ENCODE measurements around the gene PDXDC1.
"Not testable (repeated sequence)": the region's sequence is repeated elsewhere in the genome, so short reads cannot be mapped to it uniquely, and the experiment has no call there.

PDXDC1 gene

GRCh38 chr16:15163055-15163454 lies 188.2 kb downstream of the PDXDC1 start:
- DNase-seq (ENCODE audit: low spot score), result not testable (repeated sequence)

GRCh38 chr16:15166177-15166576 lies 191.4 kb downstream of the PDXDC1 start:
- DNase-seq (ENCODE audit: low spot score), result not testable (repeated sequence)

GRCh38 chr16:15168303-15168702 lies 193.5 kb downstream of the PDXDC1 start:
- DNase-seq (ENCODE audit: low spot score), result not testable (repeated sequence)

- not testable (repeated sequence) for DNase-seq (ENCODE audit: low spot score)
These were observed 194.3 kb downstream of the PDXDC1 start for GRCh38 chr16:15168953-15169652.

GRCh38 chr16:15179909-15180308 lies 205.1 kb downstream of the PDXDC1 start:
- DNase-seq (ENCODE audit: low spot score), result not testable (repeated sequence)

GRCh38 chr16:15180946-15181345 lies 206.1 kb downstream of the PDXDC1 start:
- DNase-seq (ENCODE audit: low spot score), result not testable (repeated sequence)

- DNase-seq (ENCODE audit: low spot score), result not testable (repeated sequence)
These were observed 209.2 kb downstream of the PDXDC1 start for GRCh38 chr16:15184000-15184399.

Data from CD4-positive, alpha-beta T cell treated with Interleukin-15 for 4 hours (primary cell).